ENCODE data around the gene IRF6.

Gene IRF6

DNA sequence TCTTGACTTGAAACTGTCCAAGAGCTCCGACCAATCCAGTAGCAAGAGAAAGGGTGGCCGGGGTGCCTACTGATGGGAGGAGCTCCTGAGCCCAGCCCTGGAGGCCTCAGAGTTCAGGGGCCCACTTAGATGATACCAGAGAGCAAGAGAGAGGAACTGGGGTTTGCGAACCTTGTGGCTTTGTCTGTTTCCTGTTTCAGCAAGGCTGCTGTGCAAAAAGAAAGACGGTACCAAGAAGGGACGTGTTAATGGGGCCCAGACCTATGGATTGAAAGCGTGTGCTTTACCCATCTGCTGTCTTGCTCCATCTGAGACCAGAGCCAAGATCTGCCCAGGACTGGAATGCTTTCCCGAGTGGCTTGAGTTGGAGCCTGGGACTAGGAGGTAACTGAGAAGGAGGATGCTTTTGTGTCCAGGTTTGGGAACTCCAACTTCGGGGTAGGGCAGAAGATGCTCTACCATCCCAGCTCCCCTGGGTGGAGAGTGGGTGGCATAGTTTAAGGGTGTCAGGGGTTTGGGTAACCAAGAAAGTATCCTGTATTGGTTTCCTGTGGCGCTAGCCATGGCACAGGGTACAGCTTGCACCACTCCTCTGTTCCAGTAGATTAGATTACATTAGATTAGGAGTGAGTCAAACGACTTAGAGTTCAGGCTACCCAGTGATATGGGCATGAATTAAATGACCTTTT, 49.9 kb downstream of the IRF6 start, which contains the start of gene TRAF3IP3:
TSS of gene TRAF3IP3 (plus strand) at position 128 of the 689 bp plus-strand sequence. CDS start 3,987 bp downstream, outside the sequence.
- peak; percentile 70 for DNase-seq

DNA sequence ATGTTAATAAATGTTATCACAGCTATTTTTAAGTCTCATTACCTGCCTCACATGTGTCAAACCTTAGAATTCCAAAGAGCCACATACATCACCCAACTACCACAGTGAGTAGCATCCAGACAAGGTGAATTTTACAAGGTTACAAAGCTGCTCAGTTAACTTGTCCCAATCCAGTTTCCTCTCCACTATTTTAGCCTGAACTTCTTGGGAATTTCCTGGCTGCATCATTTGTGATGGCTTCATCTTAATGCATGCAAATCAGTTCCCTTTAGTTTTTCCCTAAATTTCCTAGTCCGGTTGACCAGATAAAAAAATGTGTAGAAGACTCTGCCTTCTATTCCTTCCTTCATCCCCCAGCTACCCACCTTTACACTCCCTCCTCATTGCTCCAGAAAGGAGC, 50.7 kb downstream of the IRF6 start:
- no peak for DNase-seq

- DNase-seq: no peak
Measured at GRCh38 chr1:209752890-209753289, 53.1 kb downstream of the IRF6 start.

- DNase-seq: peak; percentile 29
Measured at GRCh38 chr1:209751627-209752231, 54.2 kb downstream of the IRF6 start.

DNA sequence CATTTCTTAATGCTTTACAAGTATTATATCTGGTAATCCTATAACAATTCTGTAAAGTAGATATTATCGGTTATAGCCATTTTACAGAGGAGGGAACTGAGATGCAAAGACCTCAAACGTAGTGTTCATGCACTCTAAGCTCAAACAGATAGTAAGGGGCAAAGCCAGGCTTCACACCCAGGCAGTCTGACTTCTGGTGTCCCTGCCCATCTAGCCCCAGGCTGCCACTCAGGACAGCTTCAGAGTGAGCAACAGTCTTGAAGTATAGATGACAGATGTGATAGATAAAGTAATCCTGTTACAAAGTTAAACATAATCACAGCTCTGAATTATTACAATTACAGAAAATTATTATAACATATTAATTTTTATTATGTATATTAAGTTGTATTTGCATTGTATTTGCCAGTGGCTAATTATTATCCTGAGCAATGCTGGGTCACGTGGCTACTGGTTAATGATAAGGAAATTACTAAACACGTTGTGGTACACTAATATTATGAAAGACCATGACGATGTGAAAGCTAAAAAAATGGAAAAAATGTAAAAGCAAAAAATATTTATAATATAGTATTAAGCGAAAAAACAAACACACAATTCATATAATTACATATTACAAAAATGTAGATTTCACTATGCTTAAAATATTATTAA, 56.1 kb downstream of the IRF6 start:
- no peak for DNase-seq

DNA sequence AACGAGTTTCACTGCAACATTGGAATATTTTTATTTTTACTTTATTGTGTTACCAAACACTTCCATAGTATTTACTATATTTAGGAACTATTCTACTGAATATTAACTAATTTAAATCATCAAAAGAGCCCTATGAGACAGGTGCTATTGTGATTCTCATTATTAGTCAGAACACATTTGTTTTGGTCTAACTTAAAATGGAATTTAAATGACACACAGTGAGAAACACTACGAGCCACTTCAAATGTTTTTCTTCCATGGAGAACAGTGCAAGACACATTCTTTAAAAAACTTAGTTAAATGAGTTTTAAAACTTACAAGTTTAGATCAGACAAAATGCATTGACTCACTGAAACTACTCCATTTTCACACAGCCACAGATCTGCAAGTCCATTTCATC, 56.7 kb downstream of the IRF6 start:
- no peak for DNase-seq

- DNase-seq: no peak
Measured at GRCh38 chr1:209748620-209749019, 57.3 kb downstream of the IRF6 start.

DNA sequence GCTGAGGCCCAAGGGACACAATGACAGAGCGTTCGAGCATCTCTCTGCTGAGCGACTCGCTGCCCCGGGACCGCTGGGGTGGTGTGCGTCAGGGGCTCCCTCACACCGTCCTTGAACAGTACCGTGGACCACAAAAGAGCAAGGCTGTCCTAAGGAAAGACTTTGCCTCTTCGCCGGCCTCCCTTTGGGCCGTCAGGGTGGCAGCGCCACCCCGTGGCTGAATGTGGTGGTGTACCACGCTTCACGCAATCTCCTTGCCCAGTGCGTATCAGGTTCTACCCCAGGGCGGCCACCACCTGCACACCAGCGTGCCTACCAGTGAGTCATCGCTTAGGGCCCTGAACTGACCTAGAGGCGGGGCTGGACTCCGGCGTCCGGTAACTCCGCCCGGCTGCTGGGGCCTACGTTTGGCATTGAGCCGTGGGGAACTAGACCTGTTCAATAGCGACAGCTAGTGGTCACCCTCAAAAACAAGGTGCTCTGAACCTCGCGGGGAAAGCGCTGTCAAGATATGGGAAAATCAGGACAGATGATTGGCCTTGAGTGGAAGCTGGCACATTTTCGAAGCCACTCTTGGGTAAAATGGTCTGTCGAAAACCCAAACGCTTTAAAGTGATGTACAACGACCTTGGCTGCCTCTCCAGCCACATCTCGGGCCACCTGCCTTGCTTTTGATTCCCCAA, 58.2 kb downstream of the IRF6 start:
- DNase-seq: peak; percentile 85

DNA sequence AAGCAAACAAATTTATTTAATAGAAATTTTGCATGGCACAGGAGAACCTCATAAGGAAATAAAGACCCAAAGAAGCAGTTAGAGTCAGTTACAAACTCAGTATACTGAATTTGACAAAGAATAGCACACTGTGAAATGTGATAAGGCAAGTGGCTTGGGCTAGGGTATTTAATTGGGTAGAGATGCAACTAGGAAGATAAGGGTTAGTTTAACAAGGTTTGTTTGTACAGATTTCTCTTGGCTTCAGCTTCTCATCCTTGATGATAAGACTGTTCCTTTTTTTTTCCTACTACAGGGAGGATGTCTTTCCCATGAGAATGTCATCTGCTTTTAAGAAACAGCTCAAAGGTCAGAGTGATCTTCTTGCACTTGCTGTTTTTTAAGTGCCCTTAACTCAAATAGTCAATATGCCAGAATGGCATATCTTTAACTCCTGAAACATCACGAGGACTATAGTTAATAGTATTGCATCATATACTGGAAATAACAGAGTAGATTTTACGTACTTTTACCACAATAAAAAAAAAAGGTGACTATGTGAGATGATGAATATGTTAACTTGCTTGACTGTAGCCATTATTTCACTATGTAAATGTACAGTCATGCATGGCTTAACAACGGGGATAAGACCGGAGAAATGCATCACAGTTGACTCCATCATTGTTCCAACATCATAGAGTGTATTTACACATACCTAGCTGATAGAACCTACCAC, 59.3 kb downstream of the IRF6 start:
- DNase-seq: no peak

DNA sequence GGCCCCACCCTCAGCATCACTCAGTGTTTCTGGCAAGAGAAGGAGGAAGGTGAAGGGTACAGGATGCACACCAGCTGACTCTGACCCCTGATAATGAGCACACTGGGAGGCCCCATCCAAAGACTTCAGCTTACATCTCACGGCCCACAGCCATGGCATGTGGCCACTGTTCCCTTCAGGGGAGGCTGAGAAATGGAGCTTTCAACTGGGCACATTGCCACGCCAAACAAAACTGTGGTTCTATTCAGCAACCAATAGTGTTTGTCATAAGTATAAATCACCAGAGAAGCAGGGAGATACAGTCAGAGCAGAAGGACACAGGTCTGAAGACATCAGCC, 62.8 kb downstream of the IRF6 start:
- DNase-seq: no peak

GRCh38 chr1:209742409-209743144, 63.4 kb downstream of the IRF6 start:
- no peak for DNase-seq

GRCh38 chr1:209741889-209742288, 64.1 kb downstream of the IRF6 start:
- DNase-seq: no peak

DNA sequence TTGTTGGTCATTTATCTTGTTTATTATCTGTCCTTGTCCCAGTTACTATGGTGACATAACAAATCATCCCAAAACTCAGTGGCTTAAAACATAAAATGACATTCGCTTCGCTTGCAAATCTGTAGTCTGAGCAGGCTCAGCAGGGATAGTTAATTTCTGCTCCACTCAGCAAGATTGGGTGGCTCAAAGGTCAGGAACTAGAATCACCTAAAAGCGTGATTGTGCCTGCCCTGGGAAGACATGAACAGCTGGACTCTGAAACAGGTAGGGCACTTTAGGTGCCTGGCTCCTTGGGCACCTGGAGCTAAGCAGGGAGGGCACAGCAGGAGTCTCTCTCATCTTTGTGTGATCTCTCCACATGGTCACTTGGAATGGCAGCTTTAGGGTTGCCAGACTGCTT, 64.7 kb downstream of the IRF6 start:
- no peak for DNase-seq

- no peak for DNase-seq
Measured at GRCh38 chr1:209738270-209738669, 67.7 kb downstream of the IRF6 start.

DNA sequence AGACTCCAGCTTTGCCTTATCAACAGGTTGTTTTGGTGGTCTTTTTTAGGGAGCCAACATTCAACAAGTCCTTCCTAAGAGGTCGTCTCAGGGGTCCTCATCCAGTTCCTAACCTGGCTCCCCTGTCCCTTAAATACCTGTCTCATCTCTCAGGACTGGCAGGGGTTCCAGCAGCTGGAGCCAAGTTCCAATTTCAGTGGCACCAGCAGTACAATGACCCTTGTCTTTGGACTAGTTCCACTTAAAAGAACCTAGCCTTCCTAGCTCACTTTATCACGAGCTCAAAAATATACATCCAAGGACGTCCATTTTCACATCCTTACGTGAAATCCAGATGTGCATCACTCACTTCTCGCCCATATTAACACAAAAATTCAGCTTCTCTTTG, 68.8 kb downstream of the IRF6 start:
- DNase-seq: no peak

- DNase-seq: no peak
Measured at GRCh38 chr1:209736490-209737117, 69.3 kb downstream of the IRF6 start.

All from stimulated activated naive CD4-positive, alpha-beta T cell treated with Interleukin-2 at 50 U/mL for 16 hours (primary cell).